HT1080 (cell line): Measurements from ENCODE around the gene IL17A. TPM values are rescaled to one million over a fixed set of nuclear protein-coding genes. Genes with fewer than 3 reads are reported as not detected.

ENCODE experiments used
- DNase-seq: peaks from one replicate; pipeline ENCODE4 v3.0.0-alpha.2; 2015; ENCODE audit warnings: low read depth
- small RNA-seq: library from RNA; depleted of rRNA; stranded (forward); fragments of <200 nt; gene quantifications from one replicate; pipeline ENCODE3, GENCODE V24; 2014
- total RNA-seq: library from RNA; depleted of rRNA; stranded (reverse); fragments of >200 nt; shearing (Covaris generic); gene quantifications from 2 replicates; pipeline ENCODE4 v1.2.3, GENCODE V29; 2014; rRNA removed

IL17A gene
- total RNA-seq, 1 experiment from 2014 or later = not detected

DNA sequence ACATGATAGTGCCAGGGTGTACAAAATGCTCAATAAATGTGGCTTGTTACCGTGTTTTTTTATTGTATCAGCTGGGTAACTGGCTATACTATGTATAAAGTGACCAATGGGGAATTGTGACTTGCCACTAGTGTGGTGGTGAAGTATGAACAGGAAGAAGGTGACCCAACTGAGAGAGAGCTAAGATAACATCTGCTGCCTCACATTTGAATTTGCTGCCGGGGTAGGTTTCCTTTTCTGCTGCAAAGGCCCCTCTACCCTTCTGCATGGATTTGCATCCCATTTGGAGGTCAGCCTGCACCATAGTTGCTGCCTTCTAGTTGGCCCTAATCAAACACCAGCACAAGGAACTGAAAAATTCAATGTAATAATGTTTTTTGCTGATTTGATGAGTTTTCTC, 24.1 kb downstream of the IL17A start:
- no peak for DNase-seq

DNA sequence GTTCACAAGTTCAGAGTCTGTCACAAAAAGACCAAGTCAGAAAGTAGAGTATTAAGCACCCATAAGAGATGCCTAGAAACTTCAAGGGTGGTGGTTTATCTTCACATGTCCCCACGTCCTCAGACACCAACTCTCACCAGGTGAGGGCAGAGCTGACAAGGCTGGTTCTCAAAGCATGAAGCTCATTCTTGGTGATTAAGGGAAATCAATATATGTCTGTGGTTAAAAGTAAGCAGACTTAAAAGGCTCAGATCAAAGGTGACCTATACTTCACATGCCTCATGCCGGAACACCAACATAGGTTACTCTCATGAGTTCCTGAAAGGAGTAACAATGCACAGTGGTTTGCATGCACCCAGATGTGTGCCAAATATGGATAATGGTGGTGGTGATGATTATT, 27.0 kb downstream of the IL17A start:
- no peak for DNase-seq

DNA sequence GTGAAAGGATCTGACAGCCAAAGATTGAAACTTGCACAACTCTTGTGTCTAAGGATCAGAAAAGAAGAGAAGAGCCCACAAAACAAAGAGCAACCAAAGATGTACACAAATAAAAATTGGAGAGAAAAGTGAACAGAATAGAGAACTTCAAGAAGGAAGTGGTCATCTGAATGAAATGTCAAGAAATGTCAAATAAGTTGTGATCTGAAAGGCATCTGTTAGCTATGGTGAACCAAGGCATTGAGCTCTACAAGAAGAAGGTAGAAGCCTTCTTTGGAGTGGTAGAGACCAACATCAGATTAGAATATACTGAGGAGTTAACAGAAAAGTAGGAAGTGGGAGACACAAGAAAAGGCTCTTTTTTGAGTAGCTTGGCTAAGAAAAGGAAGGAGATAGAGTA, 29.6 kb downstream of the IL17A start:
- no peak for DNase-seq

DNA sequence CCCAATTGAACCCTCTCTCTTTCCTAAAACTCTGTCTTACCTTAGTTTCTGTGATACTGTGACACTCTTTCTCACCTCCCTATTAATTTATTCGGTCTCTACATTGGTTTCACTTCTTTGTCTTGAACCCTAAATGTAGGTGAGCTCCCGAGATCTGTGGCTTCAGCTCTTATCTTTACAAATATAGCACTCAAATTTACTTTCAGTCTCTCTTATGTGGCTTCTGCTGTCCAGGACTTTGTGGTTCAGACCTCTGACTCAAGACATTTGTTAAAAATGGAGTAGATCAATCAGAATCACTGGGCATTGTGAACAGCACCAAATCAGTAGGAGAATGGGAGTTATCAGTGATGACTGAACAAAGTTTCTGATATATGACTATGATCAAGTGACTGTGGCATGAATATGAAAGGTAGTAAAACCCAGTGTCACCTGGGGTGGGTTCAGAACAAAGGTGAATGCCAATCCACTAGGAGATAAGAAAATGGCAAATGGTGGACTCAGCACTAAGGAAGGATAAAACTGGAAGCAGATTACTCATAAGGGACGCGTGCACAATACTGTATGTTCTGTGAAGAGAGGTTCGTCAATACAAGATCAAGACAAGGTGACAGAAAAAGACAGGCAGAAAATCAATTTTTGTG, 30.9 kb downstream of the IL17A start:
- no peak for DNase-seq

DNA sequence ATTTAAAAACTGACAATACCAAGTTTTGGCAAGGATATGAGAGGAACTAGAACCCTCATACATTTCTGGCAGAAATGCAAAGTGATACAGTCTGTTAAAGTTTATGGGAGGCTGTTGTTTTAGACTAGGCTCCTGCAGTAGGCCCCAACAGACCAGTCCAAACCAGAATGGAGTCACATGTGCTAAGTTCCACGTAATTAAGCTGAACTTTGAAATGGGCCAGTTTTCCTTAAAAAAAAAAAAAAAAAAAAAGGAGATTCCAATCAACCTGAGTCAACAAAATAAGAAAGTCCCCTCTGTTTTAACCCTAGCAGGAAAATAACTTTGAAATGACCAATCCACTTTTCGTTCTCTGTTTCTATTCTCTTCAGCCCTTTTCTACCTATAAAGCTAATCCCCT, 31.6 kb downstream of the IL17A start:
- peak; percentile 25 for DNase-seq

DNA sequence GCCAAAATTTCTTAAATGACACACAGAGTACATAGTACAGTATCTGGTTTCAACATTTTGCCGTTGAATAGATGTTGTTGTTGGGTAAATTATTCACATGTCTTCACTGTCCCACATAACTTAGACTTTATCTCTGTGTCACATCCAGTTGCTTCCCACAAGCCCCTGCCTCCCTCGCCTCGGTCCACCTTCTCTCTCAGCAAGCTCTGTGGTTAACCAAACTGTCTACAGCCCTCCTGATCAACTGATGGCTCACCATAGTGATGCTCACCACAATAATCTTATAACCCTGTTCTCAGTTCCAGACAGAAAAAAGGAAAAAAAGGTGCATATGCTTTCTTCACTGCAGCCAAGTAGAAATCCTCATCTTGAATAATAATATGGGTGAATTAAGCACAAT, 35.1 kb downstream of the IL17A start:
- peak; percentile 48 for DNase-seq

DNA sequence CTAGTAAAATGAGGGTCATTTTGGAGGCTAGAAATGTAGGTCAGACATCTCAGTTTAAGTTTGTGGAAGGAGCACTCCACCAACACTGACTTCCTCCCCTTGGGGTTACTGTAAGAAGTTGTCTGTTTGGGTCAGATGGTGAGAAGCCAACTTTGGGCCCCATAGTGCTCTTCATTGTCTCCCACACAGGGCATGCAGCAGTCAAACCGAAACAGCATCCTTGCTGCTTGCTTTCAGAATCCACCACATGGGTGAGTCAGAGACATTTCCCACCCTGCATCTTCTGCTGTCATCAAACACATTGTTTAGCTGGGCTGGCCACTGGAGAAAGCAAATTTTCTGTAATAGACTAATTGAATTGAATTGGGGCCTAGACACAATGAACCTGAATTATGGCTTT, 41.3 kb downstream of the IL17A start:
- DNase-seq = peak; percentile 15

DNA sequence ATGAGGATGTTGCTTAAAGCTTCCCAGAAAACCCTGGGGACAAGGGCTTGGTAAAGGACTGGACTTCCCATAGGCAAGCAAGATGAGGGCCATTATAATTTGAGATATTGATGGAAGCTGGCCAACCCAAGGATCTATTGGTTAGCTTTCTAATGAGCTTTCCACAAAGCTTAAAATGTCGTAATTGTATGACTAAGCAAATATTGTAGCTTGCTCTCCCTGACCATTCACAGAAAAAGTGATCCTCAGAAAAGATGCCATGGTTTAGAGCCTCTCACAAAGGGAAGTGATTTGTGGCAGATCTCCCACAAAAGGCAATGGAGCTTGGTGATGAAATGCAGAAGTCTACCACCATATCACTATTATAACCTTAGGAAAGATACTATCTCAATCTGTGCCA, 44.5 kb downstream of the IL17A start:
- DNase-seq = no peak

DNA sequence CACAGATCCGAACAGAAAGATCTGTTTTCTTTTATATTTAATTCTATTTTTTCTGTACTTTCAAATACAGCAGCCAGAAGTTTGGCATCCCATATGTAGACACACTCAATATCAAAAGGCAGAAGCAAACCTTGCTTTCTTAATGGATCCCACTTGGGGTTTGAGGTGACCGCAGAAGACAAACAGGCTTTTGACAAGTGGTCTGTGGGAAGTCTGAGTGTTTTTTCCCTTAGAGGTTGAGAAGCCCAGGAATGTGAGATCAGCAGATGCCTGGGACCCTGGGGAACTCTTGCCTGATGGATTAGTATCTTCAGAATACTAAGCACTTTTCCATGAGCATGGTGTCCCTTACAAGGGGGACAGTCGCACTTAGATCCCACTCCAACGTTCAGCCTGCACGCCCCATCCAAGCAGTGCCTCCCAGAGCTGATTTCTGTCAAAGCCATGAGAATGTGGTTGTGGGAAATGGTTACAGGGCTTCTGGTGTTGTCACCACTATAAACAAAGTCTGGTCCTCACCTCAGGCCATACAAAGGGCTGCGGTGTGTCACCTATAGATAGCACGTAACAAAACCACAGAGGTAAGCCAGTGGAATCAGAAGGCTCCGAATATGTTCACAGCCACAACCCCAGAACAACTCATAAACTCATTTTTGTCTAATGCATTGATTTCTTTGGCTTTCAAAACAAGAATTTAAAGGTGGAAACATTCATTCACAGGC, 45.4 kb downstream of the IL17A start:
- DNase-seq = peak; percentile 6

DNA sequence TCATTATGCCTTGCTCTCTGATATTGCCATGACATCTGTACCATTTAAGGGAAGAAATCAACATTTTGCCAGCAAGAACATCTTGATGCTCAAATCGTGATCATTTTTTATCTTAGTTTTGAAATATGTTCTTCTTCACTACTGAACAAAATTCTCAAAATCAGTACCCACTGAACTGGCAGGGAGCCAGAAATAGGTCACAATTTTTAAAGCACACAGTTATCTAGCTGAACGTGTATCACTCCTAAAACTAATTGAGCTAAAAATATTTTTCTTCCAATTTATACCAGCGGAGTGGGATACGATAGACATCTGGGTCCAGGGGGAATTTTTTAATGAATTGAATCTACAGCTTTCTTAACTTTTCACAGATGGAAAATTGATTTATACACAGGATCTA, 46.8 kb downstream of the IL17A start:
- no peak for DNase-seq

DNA sequence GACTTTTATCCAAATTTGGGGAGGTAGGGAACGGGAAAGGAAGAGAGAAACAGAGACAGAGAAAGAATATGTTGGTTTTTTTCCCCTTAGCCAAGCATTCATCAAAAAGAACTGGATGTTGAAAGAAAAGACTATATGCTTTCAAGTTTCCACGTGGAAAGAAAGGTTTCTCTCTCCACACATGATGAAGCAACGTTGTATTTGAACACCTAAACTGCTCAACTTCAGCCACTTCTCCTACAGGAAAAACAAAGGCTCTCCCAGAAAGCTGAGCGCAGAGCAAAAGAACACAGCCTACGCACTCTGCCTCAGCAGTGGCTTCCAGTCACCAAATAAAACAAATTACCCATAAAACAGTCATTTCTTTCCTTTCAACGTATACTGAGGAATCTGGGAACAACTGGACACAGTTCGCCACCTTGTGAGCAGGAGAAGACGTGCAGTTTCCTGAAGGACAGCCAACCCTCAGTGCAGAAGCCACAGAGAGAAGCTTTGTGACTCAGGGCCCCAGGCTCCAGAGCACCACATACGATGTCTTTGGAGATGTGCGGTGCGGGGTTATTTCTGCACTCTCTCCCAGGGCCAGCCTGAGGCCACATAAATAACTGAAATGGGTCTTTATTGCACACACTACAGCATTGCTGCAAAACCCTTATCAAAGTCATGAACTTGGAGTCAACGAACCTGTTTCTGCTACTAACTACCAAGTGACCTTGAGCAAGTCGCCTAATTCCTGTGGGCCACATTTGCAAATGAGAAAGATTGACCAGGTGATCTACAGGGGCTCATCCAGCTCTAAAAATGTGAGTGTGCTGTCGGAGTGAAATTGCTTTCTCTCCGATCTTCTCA, 48.0 kb downstream of the IL17A start:
- peak; percentile 83 for DNase-seq

Small RNA genes within 50 kb of the gene (small RNA-seq; reads per million reads assigned to genes)
- gene MIR133B (not detected), gene MIR206 (not detected)

Other genes with a start within 250 kb of the IL17A start
- not detected in 2 replicates for gene PKHD1, start 98.8 kb upstream of the IL17A start, total RNA-seq
- not detected in 2 replicates for gene IL17F, start 58.1 kb downstream of the IL17A start, total RNA-seq
- gene MCM3, start 98.4 kb downstream of the IL17A start, total RNA-seq = 138 and 139 TPM in 2 replicates
- gene PAQR8, start 175.8 kb downstream of the IL17A start, total RNA-seq = 2.1 and 2.5 TPM in 2 replicates
- gene EFHC1, start 234.0 kb downstream of the IL17A start, total RNA-seq = 10.2 and 13.6 TPM in 2 replicates